ENCODE results near the gene CPLX1.

CPLX1 gene

GRCh38 chr4:735583-735982 is 90.3 kb downstream of the CPLX1 start:
- no peak for TF ChIP-seq CTCF (conservative IDR thresholded peaks at IDR 0.05)
- H3K27ac ChIP-seq = no peak overlapping the region

Data from VCaP (cell line).